ENCODE measurements around the gene PIGH. TPM values are rescaled to one million over a fixed set of nuclear protein-coding genes. Genes with fewer than 3 reads are reported as not detected.
"Not testable (repeated sequence)": the region's sequence is repeated elsewhere in the genome, so short reads cannot be mapped to it uniquely, and the experiment has no call there.

PIGH gene
- total RNA-seq, 4 donors from 2014 or later, result 43.0 to 103 (median 63.1) TPM

DNA sequence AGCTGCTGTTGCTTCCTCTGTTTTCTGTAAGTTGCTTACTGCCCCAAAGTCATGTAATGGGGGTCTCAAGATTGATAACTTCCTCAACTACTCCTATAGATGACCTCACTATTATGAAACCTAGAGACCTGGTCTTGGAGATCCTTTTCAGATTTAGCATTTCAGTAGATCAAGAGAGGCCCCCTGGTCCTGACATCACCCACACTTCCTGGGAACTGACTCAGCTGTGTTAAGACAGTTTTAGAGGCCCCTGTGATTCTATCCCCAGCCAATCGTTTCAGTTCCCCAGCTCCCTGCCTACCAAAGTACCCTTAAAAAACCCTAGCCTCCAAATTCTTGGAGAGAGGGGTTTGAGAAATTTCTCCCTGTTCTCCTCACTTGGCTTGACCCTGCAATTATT, 10.4 kb upstream of the PIGH start:
- Histone ChIP-seq H3K4me3 (replicated peaks in 1 of 3) (no peak overlapping the region), H3K4me1 (peaks cover 5 to 10% of the 10 kb centered on the region in 2 donors), H3K9me3 (no peaks in the 10 kb centered on the region), H3K27me3 (no peaks in the 10 kb centered on the region), H3K36me3 (no peaks in the 10 kb centered on the region), H3K27ac (no peak overlapping the region)
- intact Hi-C loops (cut with DNase I), result loop anchor here (10.0 kb wide), 1 partner anchor 54 kb away; no protein-coding TSS in a partner anchor
- DNase-seq, result no peak
- TF ChIP-seq POLR2A (IDR thresholded peaks at IDR 0.05), result no peak
- TF ChIP-seq, protein P1, sequence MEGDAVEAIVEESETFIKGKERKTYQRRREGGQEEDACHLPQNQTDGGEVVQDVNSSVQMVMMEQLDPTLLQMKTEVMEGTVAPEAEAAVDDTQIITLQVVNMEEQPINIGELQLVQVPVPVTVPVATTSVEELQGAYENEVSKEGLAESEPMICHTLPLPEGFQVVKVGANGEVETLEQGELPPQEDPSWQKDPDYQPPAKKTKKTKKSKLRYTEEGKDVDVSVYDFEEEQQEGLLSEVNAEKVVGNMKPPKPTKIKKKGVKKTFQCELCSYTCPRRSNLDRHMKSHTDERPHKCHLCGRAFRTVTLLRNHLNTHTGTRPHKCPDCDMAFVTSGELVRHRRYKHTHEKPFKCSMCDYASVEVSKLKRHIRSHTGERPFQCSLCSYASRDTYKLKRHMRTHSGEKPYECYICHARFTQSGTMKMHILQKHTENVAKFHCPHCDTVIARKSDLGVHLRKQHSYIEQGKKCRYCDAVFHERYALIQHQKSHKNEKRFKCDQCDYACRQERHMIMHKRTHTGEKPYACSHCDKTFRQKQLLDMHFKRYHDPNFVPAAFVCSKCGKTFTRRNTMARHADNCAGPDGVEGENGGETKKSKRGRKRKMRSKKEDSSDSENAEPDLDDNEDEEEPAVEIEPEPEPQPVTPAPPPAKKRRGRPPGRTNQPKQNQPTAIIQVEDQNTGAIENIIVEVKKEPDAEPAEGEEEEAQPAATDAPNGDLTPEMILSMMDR (IDR thresholded peaks at IDR 0.05), result no peak
- WGBS, 2 donors, result 79 to 83% methylated on average over 1 of the region's 1 CpG

DNA sequence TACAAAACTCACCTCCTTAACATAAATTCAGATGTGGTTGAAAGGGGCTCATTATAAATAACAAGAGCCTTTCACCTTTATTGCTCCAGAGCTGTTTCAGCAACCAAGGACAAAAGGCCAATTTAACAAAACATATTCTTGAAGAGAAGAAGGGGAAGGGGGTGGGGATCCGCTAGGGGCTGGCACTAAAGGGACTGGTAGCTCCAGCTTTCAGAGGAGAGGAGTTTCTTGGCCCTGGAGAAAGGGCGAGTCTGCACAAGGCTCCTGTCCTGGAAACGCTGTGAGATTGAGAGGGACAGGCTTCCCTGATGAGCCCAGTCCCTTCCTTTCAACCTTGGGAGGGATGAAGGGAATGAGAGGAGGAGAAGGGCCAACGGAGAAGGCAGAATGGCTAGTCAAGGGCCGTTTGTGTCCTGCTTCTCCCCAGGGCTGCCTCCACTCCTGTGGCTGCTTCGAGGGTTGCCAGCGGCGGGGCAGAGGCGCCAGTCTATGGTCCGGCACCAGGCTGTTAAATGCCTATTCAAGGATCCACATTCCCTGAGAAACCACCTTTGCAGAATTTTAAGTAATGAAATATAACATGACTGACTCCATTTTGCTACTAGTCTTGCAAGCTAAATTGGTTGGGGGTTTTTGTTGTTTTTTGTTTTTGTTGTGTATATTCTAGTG, 9.7 kb upstream of the PIGH start:
- H3K27ac ChIP-seq, result no peak overlapping the region
- DNase-seq, result no peak
- H3K4me3 ChIP-seq (replicated peaks in 1 of 3), result no peak overlapping the region
- no peaks in the 10 kb centered on the region for H3K36me3 ChIP-seq
- H3K4me1 ChIP-seq, result peaks cover 5 to 10% of the 10 kb centered on the region in 2 donors
- intact Hi-C loops (cut with DNase I), result loop anchor here (10.0 kb wide), 1 partner anchor 55 kb away; no protein-coding TSS in a partner anchor
- TF ChIP-seq POLR2A (IDR thresholded peaks at IDR 0.05), result no peak
- TF ChIP-seq, protein P1 (IDR thresholded peaks at IDR 0.05), result no peak
- H3K9me3 ChIP-seq, result no peaks in the 10 kb centered on the region
- WGBS, 2 donors, result 76 to 78% methylated on average over 10 of the region's 10 CpGs
- no peaks in the 10 kb centered on the region for H3K27me3 ChIP-seq

DNA sequence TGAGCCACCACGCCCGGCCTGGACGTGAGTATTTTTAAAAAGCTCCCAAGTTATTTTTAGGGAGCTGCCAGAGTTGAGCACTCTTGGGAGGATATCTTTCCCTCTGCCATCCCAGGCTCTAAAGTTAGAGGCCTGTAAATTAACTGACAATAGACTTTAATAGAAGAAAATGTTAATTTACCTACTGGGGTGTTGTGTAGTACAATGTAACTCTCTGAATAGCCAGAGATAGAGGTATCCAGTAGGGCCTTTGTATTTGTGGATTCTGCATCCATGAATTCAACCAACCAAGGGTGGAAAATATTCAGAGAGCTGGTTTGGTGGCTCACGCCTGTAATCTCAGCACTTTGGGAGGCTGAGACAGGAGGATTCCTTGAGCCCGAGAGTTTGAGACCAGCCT, 7.6 kb upstream of the PIGH start:
- H3K36me3 ChIP-seq, result no peaks in the 10 kb centered on the region
- no peaks in the 10 kb centered on the region for H3K27me3 ChIP-seq
- H3K9me3 ChIP-seq, result no peaks in the 10 kb centered on the region
- intact Hi-C loops (cut with DNase I), result no loop called here
- TF ChIP-seq POLR2A (IDR thresholded peaks at IDR 0.05), result no peak
- TF ChIP-seq, protein P1 (IDR thresholded peaks at IDR 0.05), result no peak
- 87 to 92% methylated on average over 5 of the region's 5 CpGs for WGBS, 2 donors
- peaks cover 0 to 7% of the 10 kb centered on the region in 2 donors for H3K4me1 ChIP-seq
- H3K4me3 ChIP-seq (replicated peaks in 1 of 3), result no peak overlapping the region
- DNase-seq, result no peak
- no peak overlapping the region for H3K27ac ChIP-seq

DNA sequence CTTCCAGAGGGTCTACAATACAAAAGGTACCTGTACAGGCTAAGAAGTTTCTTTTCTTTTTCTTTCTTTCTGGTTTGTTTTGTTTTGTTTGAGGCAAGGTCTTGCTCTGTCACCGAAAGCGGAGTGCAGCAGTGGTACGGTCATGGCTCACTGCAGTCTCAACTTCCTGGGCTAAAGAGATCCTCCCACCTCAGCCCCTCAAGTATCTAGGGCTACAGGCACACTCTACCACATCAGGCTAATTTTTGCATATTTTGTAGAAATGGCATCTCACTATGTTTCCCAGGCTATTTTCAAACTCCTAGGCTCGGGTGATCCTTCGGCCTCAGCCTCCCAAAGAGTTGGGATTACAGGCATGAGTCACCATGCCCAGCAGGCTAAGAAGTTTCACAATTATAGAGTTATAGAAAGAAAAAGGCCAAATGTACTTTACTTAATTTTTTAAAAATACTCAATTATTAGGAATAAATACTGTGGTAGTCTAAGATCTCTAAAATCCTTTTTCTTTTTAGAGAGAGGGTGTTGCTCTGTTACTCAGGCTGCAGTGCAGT, 3.0 kb upstream of the PIGH start:
- Histone ChIP-seq H3K27me3 (no peaks in the 10 kb centered on the region), H3K9me3 (no peaks in the 10 kb centered on the region), H3K27ac (peak overlapping the region; percentile 90 to 96 (median 95)), H3K36me3 (no peaks in the 10 kb centered on the region), H3K4me1 (peaks cover 13 to 23% of the 10 kb centered on the region in 2 donors), H3K4me3 (replicated peaks in 1 of 3) (no peak overlapping the region)
- DNase-seq, result peak; percentile 86 to 90
- intact Hi-C loops (cut with DNase I), result no loop called here
- WGBS, 2 donors, result 24 to 33% methylated on average over 5 of the region's 5 CpGs
- TF ChIP-seq, protein P1 (IDR thresholded peaks at IDR 0.05), result no peak
- TF ChIP-seq POLR2A (IDR thresholded peaks at IDR 0.05), result peak in 1 of 2 donors; percentile 51

DNA sequence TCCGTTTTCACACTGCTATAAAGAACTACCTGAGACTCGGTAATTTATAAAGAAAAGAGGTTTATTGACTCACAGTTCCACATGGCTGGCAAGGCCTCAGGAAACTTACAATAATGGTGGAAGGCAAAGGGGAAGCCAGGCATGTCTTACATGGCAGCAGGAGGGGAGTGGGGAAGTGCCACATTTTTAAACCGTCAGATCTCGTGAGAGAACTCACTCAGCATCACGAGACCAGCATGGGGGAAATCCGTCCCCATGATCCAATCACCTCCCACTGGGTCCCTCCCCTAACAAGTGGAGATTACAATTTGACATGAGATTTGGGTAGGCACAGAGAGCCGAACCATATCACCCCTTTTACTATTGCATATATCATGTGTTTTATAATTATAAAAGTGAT, 2.0 kb upstream of the PIGH start:
- TF ChIP-seq, protein P1 (IDR thresholded peaks at IDR 0.05), result no peak
- TF ChIP-seq POLR2A (IDR thresholded peaks at IDR 0.05), result no peak
- Histone ChIP-seq H3K4me3 (replicated peaks in 1 of 3) (no peak overlapping the region), H3K27ac (peak overlapping the region; percentile 90 to 96 (median 95)), H3K27me3 (no peaks in the 10 kb centered on the region), H3K36me3 (no peaks in the 10 kb centered on the region), H3K4me1 (peaks cover 13 to 29% of the 10 kb centered on the region in 2 donors), H3K9me3 (no peaks in the 10 kb centered on the region)
- DNase-seq, result no peak
- intact Hi-C loops (cut with DNase I), result no loop called here
- WGBS, 2 donors, result 83 to 88% methylated on average over 7 of the region's 7 CpGs

DNA sequence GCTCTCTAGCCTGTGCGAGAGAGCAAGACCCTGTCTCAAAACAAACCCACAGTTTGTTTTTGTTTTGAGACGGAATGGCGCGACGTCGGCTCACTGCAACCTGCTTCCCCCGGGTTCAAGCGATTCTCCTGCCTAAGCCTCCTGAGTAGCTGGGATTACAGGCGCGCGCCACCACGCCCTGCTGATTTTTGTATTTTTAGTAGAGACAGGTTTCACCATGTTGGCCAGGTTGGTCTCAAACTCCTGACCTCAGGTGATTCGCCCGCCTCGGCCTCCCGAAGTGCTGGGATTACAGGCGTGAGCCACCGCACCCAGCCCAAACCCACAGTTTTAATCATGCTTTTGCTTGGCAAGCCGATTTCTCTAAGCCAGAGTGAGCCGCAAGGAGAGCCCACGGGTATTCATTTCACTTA, 500 bp upstream of the PIGH start:
- DNase-seq; H3K27me3 ChIP-seq; H3K36me3 ChIP-seq; H3K9me3 ChIP-seq; intact Hi-C loops (cut with DNase I): not testable (repeated sequence)
- WGBS, 2 donors, result 84 to 90% methylated on average over 21 of the region's 21 CpGs
- Histone ChIP-seq H3K4me3 (replicated peaks in 1 of 3) (peak overlapping the region in 2 of 3 donors; percentile 77 to 85), H3K27ac (peak overlapping the region; percentile 81 to 96 (median 90)), H3K4me1 (peaks cover 13 to 30% of the 10 kb centered on the region in 2 donors)

Measured in thyroid gland (tissue), 4 donors.